Smooth muscle cell (in vitro differentiated cells): ENCODE measurements around the gene KCNH2. TPM values are rescaled to one million over a fixed set of nuclear protein-coding genes. Genes with fewer than 3 reads are reported as not detected.

ENCODE experiments used
- DNase-seq: peaks from one replicate; lab custom pipeline; 2025; ENCODE audit not compliant: unreplicated experiment; lab: John Stamatoyannopoulos, UW
- H2AFZ ChIP-seq: fragments of 200-600 bp; sonication (generic); 2 replicates; pipeline ENCODE4 v1.6.0; 2016; ENCODE audit warnings: antibody characterized with exemption, low read depth, mild to moderate bottlenecking
- H3F3A ChIP-seq: fragments of 200-600 bp; sonication (generic); 2 replicates; pipeline ENCODE4 v1.6.0; 2017; ENCODE audit warnings: antibody characterized with exemption, low read depth
- H3K27ac ChIP-seq: fragments of 200-600 bp; sonication (generic); 2 replicates; pipeline ENCODE4 v1.5.1; 2016; ENCODE audit warnings: low read depth, mild to moderate bottlenecking
- H3K27me3 ChIP-seq: fragments of 200-600 bp; sonication (generic); 2 replicates; pipeline ENCODE4 v1.6.1; 2016; ENCODE audit warnings: low read depth, mild to moderate bottlenecking
- H3K36me3 ChIP-seq: fragments of 200-600 bp; sonication (generic); 2 replicates; pipeline ENCODE4 v1.5.1; 2016; ENCODE audit warnings: low read depth
- H3K4me1 ChIP-seq: fragments of 200-600 bp; sonication (generic); 2 replicates; pipeline ENCODE4 v1.5.1; 2016; ENCODE audit warnings: low read depth
- H3K4me2 ChIP-seq: fragments of 200-600 bp; sonication (generic); 2 replicates; pipeline ENCODE4 v1.6.0; 2016; ENCODE audit warnings: mild to moderate bottlenecking
- H3K4me3 ChIP-seq: fragments of 200-600 bp; sonication (generic); 2 replicates; pipeline ENCODE4 v1.5.1; 2016; ENCODE audit warnings: mild to moderate bottlenecking
- H3K79me2 ChIP-seq: fragments of 200-600 bp; sonication (generic); 2 replicates; pipeline ENCODE4 v1.6.0; 2016; ENCODE audit warnings: low read depth, mild to moderate bottlenecking
- H3K9ac ChIP-seq: fragments of 200-600 bp; sonication (generic); 2 replicates; pipeline ENCODE4 v1.6.0; 2016; ENCODE audit warnings: low read depth
- H3K9me3 ChIP-seq: fragments of 200-600 bp; sonication (generic); replicated peaks from 2 replicates; pipeline ENCODE4 v1.5.1; 2016; ENCODE audit warnings: low read depth
- H4K20me1 ChIP-seq: fragments of 200-600 bp; sonication (generic); 2 replicates; pipeline ENCODE4 v1.6.0; 2016; ENCODE audit warnings: low read depth
- CTCF ChIP-seq: fragments of 200-600 bp; sonication (generic); IDR thresholded peaks from 2 replicates; pipeline ENCODE4 v1.5.1; 2017; ENCODE audit warnings: borderline replicate concordance, mild to moderate bottlenecking, antibody characterized with exemption; ENCODE audit not compliant: insufficient read depth, poor library complexity, severe bottlenecking
- WGBS: methylation state at CpG from one replicate; pipeline ENCODE4 v1.1.7; 2016; ENCODE audit warnings: low lambda C conversion rate; 5-methylcytosine and 5-hydroxymethylcytosine counted together
- polyA plus RNA-seq: library from polyadenylated mRNA; unstranded; fragments of >200 nt; fragmentation: Nextera tagmentation; extraction: Ambion mirVana; gene quantifications from 2 replicates; pipeline ENCODE4 v1.2.1, GENCODE V29; 2016
- total RNA-seq: library from RNA; depleted of rRNA; stranded (reverse); fragments of >200 nt; gene quantifications from 2 replicates; pipeline ENCODE4 v1.2.3, GENCODE V29; 2014

Gene KCNH2
- total and polyA plus RNA-seq, 2 experiments from 2014 or later: 12.9 to 37.7 TPM

DNA sequence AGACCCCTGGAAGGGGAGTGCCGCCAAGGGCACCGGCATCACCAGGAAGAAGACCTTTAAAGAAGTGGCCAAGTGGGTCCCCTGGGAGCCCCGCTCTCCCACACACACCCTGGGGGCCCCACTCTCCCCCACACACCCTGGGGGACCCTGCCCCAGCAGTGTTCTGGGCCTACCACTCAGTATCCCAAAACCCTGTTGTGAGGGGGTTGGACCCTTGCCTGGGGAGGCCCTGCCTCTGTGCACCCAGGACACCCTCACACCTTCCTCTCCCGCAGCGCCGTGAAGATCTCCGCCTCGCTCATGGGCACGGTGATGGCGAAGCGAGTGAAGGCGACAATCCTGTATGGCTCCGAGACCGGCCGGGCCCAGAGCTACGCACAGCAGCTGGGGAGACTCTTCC is 23.4 kb upstream of the KCNH2 start:
- Histone ChIP-seq H3K4me1 (no peaks in the 10 kb centered on the region), H3K27me3 (no peaks in the 10 kb centered on the region), H3K36me3 (no peaks in the 10 kb centered on the region), H3K27ac (no peak overlapping the region), H3K4me2 (no peak overlapping the region), H2AFZ (no peak overlapping the region), H4K20me1 (no peaks in the 10 kb centered on the region), H3K79me2 (no peaks in the 10 kb centered on the region), H3F3A (no peaks in the 10 kb centered on the region), H3K9me3 (no peaks in the 10 kb centered on the region), H3K9ac (no peak overlapping the region), H3K4me3 (no peak overlapping the region)
- DNase-seq: no peak
- WGBS: 97% methylated on average over 16 of the region's 16 CpGs
- no peak for TF ChIP-seq CTCF

DNA sequence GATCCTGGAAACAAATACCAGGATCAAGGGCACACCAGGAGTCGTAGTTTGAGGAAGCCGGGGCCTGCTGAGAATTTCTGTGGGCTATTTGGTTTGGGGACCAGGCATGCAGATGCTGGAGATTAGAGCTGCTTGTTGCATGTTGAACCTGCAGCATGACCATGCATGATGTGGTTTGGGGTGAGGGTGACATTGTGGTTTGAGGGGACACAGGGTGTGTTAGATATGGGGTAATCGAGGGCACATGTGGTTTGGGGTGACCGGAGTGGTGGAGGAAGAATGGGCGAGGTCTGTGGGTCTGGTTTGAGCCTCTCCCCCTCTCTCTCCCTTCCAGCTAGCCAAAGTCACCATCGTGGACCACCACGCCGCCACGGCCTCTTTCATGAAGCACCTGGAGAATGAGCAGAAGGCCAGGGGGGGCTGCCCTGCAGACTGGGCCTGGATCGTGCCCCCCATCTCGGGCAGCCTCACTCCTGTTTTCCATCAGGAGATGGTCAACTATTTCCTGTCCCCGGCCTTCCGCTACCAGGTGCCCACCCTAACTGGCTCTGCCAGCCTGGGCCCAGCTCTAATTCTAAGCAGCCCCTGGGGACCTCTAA is 22.9 kb upstream of the KCNH2 start:
- H3K27me3 ChIP-seq: no peaks in the 10 kb centered on the region
- no peaks in the 10 kb centered on the region for H3K9me3 ChIP-seq
- no peaks in the 10 kb centered on the region for H3K4me1 ChIP-seq
- H3K36me3 ChIP-seq: no peaks in the 10 kb centered on the region
- no peak overlapping the region for H3K27ac ChIP-seq
- no peak overlapping the region for H2AFZ ChIP-seq
- H3K79me2 ChIP-seq: no peaks in the 10 kb centered on the region
- no peak for DNase-seq
- no peak for TF ChIP-seq CTCF
- H3K9ac ChIP-seq: no peak overlapping the region
- no peaks in the 10 kb centered on the region for H4K20me1 ChIP-seq
- no peaks in the 10 kb centered on the region for H3F3A ChIP-seq
- 98% methylated on average over 13 of the region's 13 CpGs for WGBS
- H3K4me3 ChIP-seq: no peak overlapping the region
- no peak overlapping the region for H3K4me2 ChIP-seq

GRCh38 chr7:150999497-151000230 is 21.5 kb upstream of the KCNH2 start:
- no peaks in the 10 kb centered on the region for H3K9me3 ChIP-seq
- no peak overlapping the region for H3K9ac ChIP-seq
- no peak overlapping the region for H3K4me3 ChIP-seq
- DNase-seq: no peak
- no peak for TF ChIP-seq CTCF
- H4K20me1 ChIP-seq: no peaks in the 10 kb centered on the region
- H2AFZ ChIP-seq: no peak overlapping the region
- no peak overlapping the region for H3K27ac ChIP-seq
- WGBS: no CpG with 5 or more reads among the region's 5 CpGs
- H3K36me3 ChIP-seq: no peaks in the 10 kb centered on the region
- H3K79me2 ChIP-seq: no peaks in the 10 kb centered on the region
- H3F3A ChIP-seq: no peaks in the 10 kb centered on the region
- no peaks in the 10 kb centered on the region for H3K4me1 ChIP-seq
- no peak overlapping the region for H3K4me2 ChIP-seq
- H3K27me3 ChIP-seq: no peaks in the 10 kb centered on the region
